HEK293T (cell line): ENCODE results near the gene ZNF644.

Experiments
- ARNT ChIP-seq: fragments of 450-650 bp; IDR thresholded peaks from 2 replicates; pipeline ENCODE4 v1.6.1; 2017; ENCODE audit warnings: mild to moderate bottlenecking
- BHLHE40 ChIP-seq: fragments of 450-650 bp; IDR thresholded peaks from 2 replicates; pipeline ENCODE4 v1.6.1; 2016; ENCODE audit warnings: mild to moderate bottlenecking, moderate library complexity, borderline replicate concordance
- ELF4 ChIP-seq: fragments of 450-650 bp; IDR thresholded peaks from 2 replicates; pipeline ENCODE4 v1.6.1; 2017; ENCODE audit warnings: antibody characterized with exemption
- FOXA1 ChIP-seq: fragments of 450-650 bp; IDR thresholded peaks from 2 replicates; pipeline ENCODE4 v1.6.1; 2016; ENCODE audit warnings: mild to moderate bottlenecking
- FOXK2 ChIP-seq: fragments of 450-650 bp; IDR thresholded peaks from 2 replicates; pipeline ENCODE4 v1.6.1; 2016; ENCODE audit warnings: mild to moderate bottlenecking
- FOXM1 ChIP-seq: fragments of 450-650 bp; IDR thresholded peaks from 2 replicates; pipeline ENCODE4 v1.6.1; 2017; ENCODE audit warnings: mild to moderate bottlenecking, borderline replicate concordance
- HDGF ChIP-seq: fragments of 450-650 bp; IDR thresholded peaks from 2 replicates; pipeline ENCODE4 v1.6.1; 2017; ENCODE audit warnings: antibody characterized with exemption, borderline replicate concordance
- LEF1 ChIP-seq: fragments of 450-650 bp; IDR thresholded peaks from 2 replicates; pipeline ENCODE4 v1.6.1; 2017; ENCODE audit warnings: mild to moderate bottlenecking, borderline replicate concordance
- NFRKB ChIP-seq: fragments of 450-650 bp; IDR thresholded peaks from 2 replicates; pipeline ENCODE4 v1.6.1; 2016; ENCODE audit warnings: mild to moderate bottlenecking, moderate library complexity
- SP1 ChIP-seq: fragments of 450-650 bp; IDR thresholded peaks from 2 replicates; pipeline ENCODE4 v1.6.1; 2017
- SUZ12 ChIP-seq: fragments of 450-650 bp; IDR thresholded peaks from 2 replicates; pipeline ENCODE4 v1.6.1; 2016; ENCODE audit warnings: mild to moderate bottlenecking
- TARDBP ChIP-seq: fragments of 450-650 bp; IDR thresholded peaks from 2 replicates; pipeline ENCODE4 v1.6.1; 2016
- ZNF384 ChIP-seq: fragments of 450-650 bp; IDR thresholded peaks from 2 replicates; pipeline ENCODE4 v1.6.1; 2016
- TF ChIP-seq, protein P1 (sequence below): fragments of 450-650 bp; IDR thresholded peaks from 2 replicates; pipeline ENCODE4 v1.6.1; 2016

DNA sequence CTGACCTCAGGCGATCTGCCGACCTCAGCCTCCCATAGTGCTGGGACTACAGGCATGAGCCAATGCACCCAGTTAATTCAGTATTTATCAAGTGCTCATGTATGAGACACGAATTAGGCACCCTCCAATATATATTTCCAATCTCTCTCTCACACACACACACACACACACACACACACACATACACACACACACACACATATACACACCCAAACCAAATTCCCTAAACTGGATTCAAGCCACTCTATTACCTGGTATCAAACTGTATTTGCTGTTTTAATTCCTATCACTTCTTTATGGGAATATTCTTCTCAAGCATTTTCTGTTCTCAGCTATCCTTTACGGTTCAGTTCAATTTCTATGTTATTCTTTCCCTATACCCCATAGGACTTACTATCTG lies 8.5 kb downstream of the ZNF644 start:
- TF ChIP-seq NFRKB (no peak), FOXM1 (no peak), SUZ12 (no peak), FOXA1 (no peak), SP1 (no peak), FOXK2 (no peak), ELF4 (no peak), ARNT (no peak), ZNF384 (no peak), BHLHE40 (no peak), HDGF (no peak), LEF1 (no peak), TARDBP (no peak)
- TF ChIP-seq, protein P1, sequence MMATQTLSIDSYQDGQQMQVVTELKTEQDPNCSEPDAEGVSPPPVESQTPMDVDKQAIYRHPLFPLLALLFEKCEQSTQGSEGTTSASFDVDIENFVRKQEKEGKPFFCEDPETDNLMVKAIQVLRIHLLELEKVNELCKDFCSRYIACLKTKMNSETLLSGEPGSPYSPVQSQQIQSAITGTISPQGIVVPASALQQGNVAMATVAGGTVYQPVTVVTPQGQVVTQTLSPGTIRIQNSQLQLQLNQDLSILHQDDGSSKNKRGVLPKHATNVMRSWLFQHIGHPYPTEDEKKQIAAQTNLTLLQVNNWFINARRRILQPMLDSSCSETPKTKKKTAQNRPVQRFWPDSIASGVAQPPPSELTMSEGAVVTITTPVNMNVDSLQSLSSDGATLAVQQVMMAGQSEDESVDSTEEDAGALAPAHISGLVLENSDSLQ: no peak
